Measurements from ENCODE around the gene BBS10.

DNA sequence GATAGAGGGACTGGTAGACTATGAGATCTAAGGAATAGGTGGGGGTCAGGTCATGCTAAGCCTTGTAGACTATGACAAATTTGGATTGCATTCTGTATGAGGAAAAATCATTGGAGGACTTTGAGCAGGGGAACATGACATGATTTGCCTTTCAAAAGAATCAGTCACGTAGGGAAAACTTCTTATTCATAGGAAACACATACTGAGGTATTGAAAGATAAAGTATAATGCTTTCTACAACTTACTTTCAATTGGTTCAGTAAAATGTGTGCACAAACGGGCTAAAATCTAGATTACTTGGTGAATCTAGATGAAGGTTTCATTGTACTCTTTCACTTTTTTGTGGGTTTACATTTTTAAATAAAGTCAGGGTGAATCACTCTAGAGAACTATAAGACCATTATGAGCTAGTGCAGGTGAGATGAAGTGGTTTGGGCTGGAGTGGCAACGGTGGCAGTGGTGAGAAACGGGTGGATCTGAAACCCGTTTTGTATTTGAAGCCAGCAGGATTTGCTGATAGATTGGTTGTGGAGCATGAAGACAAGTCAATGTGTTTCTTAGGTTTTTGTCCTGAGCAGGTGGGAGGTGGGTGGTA is 6.7 kb downstream of the BBS10 start:
- TF ChIP-seq EZH2 (IDR thresholded peaks at IDR 0.05) (no peak), POLR2AphosphoS5 (IDR thresholded peaks at IDR 0.05; ENCODE audit: borderline replicate concordance, low read depth, low read length) (no peak)

Data from SK-N-MC (cell line).